T-helper 17 cell (primary cell): ENCODE results near the gene SLC25A11. TPM values are rescaled to one million over a fixed set of nuclear protein-coding genes. Genes with fewer than 3 reads are reported as not detected.
"Not testable (repeated sequence)": the region's sequence is repeated elsewhere in the genome, so short reads cannot be mapped to it uniquely, and the experiment has no call there.

Experiments used
- ATAC-seq: fragments of 150-1000 bp; cut with Tn5 transposase; 2 replicates; pipeline ENCODE4 v1.10.0; 2021; ENCODE audit warnings: mild to moderate bottlenecking, moderate library complexity
- DNase-seq, 3 donors: peaks; one replicate each; pipeline versions ENCODE4 v3.0.0 to v3.0.0-alpha.2; 2020 to 2021
- H3K9me3 ChIP-seq: one replicate; pipeline ENCODE4 v1.7.0; 2013; ENCODE audit warnings: low read length, mild to moderate bottlenecking; ENCODE audit not compliant: control insufficient read depth, poor library complexity, severe bottlenecking
- H3K27ac Mint-ChIP-seq: one replicate; pipeline ENCODE4 v1.8.0; 2022; ENCODE audit warnings: mild to moderate bottlenecking, moderate library complexity, mixed read lengths
- H3K27me3 Mint-ChIP-seq: one replicate; pipeline ENCODE4 v1.8.0; 2022; ENCODE audit warnings: mixed read lengths
- H3K36me3 Mint-ChIP-seq: one replicate; pipeline ENCODE4 v1.8.0; 2022; ENCODE audit warnings: low read depth, mixed read lengths
- H3K4me1 Mint-ChIP-seq: one replicate; pipeline ENCODE4 v1.8.0; 2022; ENCODE audit warnings: mild to moderate bottlenecking, mixed read lengths
- H3K4me3 Mint-ChIP-seq: one replicate; pipeline ENCODE4 v1.8.0; 2022; ENCODE audit warnings: mild to moderate bottlenecking, moderate library complexity, mixed read lengths
- total RNA-seq, 4 donors: library from RNA in 2 of 4; stranded (reverse) in 2 of 4; gene quantifications; one replicate each; pipeline ENCODE4 v1.2.3 and lab custom pipeline; 2022 to 2026

SLC25A11 gene
- total RNA-seq, 2 donors from 2014 or later: 26.2 to 26.4 TPM

GRCh38 chr17:4936436-4936835 lies 3.4 kb downstream of the SLC25A11 start:
- Mint-ChIP-seq H3K4me1 (peaks cover 36% of the 10 kb centered on the region), H3K27ac (peak overlapping the region; percentile 43), H3K36me3 (peaks cover 7% of the 10 kb centered on the region), H3K27me3 (no peaks in the 10 kb centered on the region), H3K4me3 (no peak overlapping the region)
- H3K9me3 ChIP-seq: no peaks in the 10 kb centered on the region
- DNase-seq (no peak), ATAC-seq (no peak)

DNA sequence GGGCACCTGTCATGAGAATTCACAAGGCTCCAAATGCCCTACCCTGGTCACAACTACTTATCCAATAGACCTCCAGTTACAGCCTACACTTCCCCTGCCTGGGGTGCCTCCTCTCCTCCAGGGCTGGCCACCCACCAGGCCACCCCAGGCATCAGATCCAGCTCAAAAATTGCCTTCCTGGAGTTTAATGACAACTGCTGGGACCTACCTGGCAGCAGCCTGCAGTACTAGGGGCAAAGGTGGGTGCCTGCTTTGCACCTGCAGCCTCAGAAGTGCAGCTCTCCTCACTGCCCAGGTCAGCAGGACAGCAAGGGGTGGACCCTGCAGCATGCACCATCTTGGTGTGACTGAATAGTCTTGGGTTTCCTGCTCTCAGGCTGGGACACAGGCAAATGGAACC lies 4.2 kb downstream of the SLC25A11 start:
- no peaks in the 10 kb centered on the region for H3K9me3 ChIP-seq
- H3K27ac Mint-ChIP-seq: peak overlapping the region; percentile 43
- no peak overlapping the region for H3K4me3 Mint-ChIP-seq
- peaks cover 10% of the 10 kb centered on the region for H3K36me3 Mint-ChIP-seq
- H3K4me1 Mint-ChIP-seq: peaks cover 37% of the 10 kb centered on the region
- no peak for DNase-seq
- ATAC-seq: no peak
- H3K27me3 Mint-ChIP-seq: no peaks in the 10 kb centered on the region

- ATAC-seq (peak; percentile 28), DNase-seq (no peak)
- Mint-ChIP-seq H3K4me1 (peaks cover 35% of the 10 kb centered on the region), H3K4me3 (peak overlapping the region; percentile 68), H3K27me3 (no peaks in the 10 kb centered on the region), H3K36me3 (peaks cover 9% of the 10 kb centered on the region), H3K27ac (peak overlapping the region; percentile 60)
- H3K9me3 ChIP-seq: no peaks in the 10 kb centered on the region
Measured at GRCh38 chr17:4934173-4934979, 5.5 kb downstream of the SLC25A11 start.

GRCh38 chr17:4933646-4934045 lies 6.2 kb downstream of the SLC25A11 start:
- DNase-seq: no peak
- ATAC-seq: no peak
- Mint-ChIP-seq H3K27ac (peak overlapping the region; percentile 60), H3K4me3 (peak overlapping the region; percentile 61), H3K4me1 (peaks cover 31% of the 10 kb centered on the region), H3K36me3 (peaks cover 9% of the 10 kb centered on the region), H3K27me3 (no peaks in the 10 kb centered on the region)
- no peaks in the 10 kb centered on the region for H3K9me3 ChIP-seq

DNA sequence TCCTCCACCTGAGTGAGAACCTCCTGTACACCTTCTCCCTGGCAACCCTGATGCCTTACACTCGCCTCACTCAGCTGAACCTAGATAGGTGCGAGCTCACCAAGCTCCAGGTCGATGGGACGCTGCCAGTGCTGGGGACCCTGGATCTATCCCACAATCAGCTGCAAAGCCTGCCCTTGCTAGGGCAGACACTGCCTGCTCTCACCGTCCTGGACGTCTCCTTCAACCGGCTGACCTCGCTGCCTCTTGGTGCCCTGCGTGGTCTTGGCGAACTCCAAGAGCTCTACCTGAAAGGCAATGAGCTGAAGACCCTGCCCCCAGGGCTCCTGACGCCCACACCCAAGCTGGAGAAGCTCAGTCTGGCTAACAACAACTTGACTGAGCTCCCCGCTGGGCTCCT lies 7.1 kb downstream of the SLC25A11 start:
- no peak for ATAC-seq
- no peaks in the 10 kb centered on the region for H3K9me3 ChIP-seq
- Mint-ChIP-seq H3K27ac (no peak overlapping the region), H3K4me3 (no peak overlapping the region), H3K27me3 (no peaks in the 10 kb centered on the region), H3K36me3 (peaks cover 9% of the 10 kb centered on the region), H3K4me1 (peaks cover 27% of the 10 kb centered on the region)
- DNase-seq: no peak

DNA sequence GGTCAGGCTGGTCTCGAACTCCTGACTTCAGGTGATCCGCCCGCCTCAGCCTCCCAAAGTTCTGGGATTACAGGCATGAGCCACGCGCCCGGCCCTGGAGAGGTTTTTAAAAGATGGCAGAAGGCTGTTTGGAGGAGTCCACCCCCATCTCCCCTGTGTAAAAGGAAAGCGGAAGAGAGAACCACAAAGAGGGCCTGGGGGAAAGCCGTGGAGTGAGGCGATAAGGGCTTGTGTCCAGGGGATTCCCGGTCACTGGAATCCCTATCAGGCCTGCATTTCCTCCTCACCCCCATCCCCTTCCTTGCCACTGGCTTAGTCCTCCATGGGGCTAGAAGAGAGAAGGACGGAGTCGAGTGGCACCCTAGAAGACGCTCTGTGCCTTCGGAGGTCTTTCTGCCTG lies 7.9 kb downstream of the SLC25A11 start, which contains the start of gene GP1BA:
TSS of gene GP1BA (plus strand) at position 315 of the 400 bp plus-strand sequence. CDS start 328 bp downstream, outside the sequence.
- H3K9me3 ChIP-seq: no peaks in the 10 kb centered on the region
- no peaks in the 10 kb centered on the region for H3K27me3 Mint-ChIP-seq
- no peak within 1 kb of the TSS for H3K4me3 Mint-ChIP-seq
- no peak for ATAC-seq
- H3K36me3 Mint-ChIP-seq: peaks cover 9% of the 10 kb centered on the region
- DNase-seq: no peak
- H3K27ac Mint-ChIP-seq: peak within 1 kb of the TSS; percentile 5
- H3K4me1 Mint-ChIP-seq: peaks cover 27% of the 10 kb centered on the region

- peaks cover 19% of the 10 kb centered on the region for H3K4me1 Mint-ChIP-seq
- H3K27me3 Mint-ChIP-seq: no peaks in the 10 kb centered on the region
- H3K4me3 Mint-ChIP-seq: no peak overlapping the region
- ATAC-seq (no peak), DNase-seq (no peak)
- no peak overlapping the region for H3K27ac Mint-ChIP-seq
- peaks cover 9% of the 10 kb centered on the region for H3K36me3 Mint-ChIP-seq
- no peaks in the 10 kb centered on the region for H3K9me3 ChIP-seq
Measured at GRCh38 chr17:4928881-4929280, 11.0 kb downstream of the SLC25A11 start.

DNA sequence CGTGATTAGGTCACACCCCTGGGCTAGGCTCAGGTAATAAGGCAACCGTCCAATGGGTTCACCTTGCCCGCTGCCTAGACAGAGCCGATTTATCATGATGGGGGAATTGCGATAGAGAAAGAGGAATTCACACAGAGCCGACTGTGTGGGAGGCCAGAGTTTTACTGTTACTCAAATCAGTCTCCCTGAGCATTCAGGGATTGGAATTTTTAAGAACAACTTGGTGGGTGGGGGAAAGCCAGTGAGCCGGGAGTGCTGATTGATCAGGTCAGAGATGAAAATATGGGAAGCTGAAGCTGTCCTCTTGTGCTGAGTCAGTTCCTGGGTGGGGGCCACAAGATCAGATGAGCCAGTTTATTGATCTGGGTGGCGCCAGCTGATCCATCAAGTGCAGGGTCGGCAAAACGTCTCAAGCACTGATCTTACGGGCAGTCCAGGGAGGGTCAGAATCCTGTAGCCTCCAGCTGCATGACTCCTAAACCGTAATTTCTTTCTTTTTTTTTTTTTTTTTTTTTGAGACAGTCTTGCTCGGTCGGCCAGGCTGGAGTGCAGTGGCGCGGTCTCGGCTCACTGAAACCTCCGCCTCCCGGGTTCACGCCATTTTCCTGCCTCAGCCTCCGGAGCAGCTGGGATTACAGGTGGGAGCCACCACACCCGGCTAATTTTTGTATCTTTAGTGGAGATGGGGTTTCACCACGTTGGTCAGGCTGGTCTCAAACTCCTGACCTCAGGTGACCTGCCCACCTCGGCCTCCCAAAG lies 13.1 kb downstream of the SLC25A11 start:
- H3K4me3 Mint-ChIP-seq, H3K27me3 Mint-ChIP-seq, H3K9me3 ChIP-seq, H3K36me3 Mint-ChIP-seq, ATAC-seq, DNase-seq: not testable (repeated sequence)
- H3K27ac Mint-ChIP-seq: peak overlapping the region; percentile 34
- peaks cover 15% of the 10 kb centered on the region for H3K4me1 Mint-ChIP-seq

- H3K27me3 Mint-ChIP-seq: no peaks in the 10 kb centered on the region
- H3K27ac Mint-ChIP-seq: no peak overlapping the region
- H3K4me1 Mint-ChIP-seq: peaks cover 4% of the 10 kb centered on the region
- H3K36me3 Mint-ChIP-seq: no peaks in the 10 kb centered on the region
- no peak for ATAC-seq
- DNase-seq: no peak
- no peaks in the 10 kb centered on the region for H3K9me3 ChIP-seq
- no peak overlapping the region for H3K4me3 Mint-ChIP-seq
Measured at GRCh38 chr17:4921320-4921719, 18.5 kb downstream of the SLC25A11 start.

GRCh38 chr17:4920351-4921048 lies 19.3 kb downstream of the SLC25A11 start:
- DNase-seq: no peak
- no peak for ATAC-seq
- no peaks in the 10 kb centered on the region for H3K9me3 ChIP-seq
- H3K4me1 Mint-ChIP-seq: peaks cover 4% of the 10 kb centered on the region
- no peak overlapping the region for H3K4me3 Mint-ChIP-seq
- no peaks in the 10 kb centered on the region for H3K36me3 Mint-ChIP-seq
- no peak overlapping the region for H3K27ac Mint-ChIP-seq
- H3K27me3 Mint-ChIP-seq: no peaks in the 10 kb centered on the region

- DNase-seq (no peak), ATAC-seq (no peak)
- peaks cover 4% of the 10 kb centered on the region for H3K4me1 Mint-ChIP-seq
- no peak overlapping the region for H3K4me3 Mint-ChIP-seq
- H3K9me3 ChIP-seq: no peaks in the 10 kb centered on the region
- H3K36me3 Mint-ChIP-seq: no peaks in the 10 kb centered on the region
- no peak overlapping the region for H3K27ac Mint-ChIP-seq
- H3K27me3 Mint-ChIP-seq: no peaks in the 10 kb centered on the region
Measured at GRCh38 chr17:4919511-4920047, 20.3 kb downstream of the SLC25A11 start.

DNA sequence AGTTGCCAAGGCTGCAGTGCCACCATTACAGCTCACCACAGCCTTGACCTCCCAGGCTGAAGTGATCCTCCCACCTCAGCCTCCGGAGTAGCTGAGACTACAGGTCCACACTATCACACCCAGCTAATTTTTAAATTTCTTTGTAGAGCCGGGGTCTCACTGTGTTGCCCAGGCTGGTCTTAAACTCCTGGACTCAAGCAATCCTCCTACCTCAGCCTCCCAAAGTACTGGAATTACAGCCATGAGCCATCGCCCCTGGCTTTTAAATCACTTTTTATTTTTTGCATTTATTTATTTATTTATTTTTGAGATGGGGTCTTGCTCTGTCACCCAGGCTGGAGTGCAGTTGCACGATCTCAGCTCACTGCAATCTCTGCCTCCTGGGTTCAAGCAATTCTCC lies 25.3 kb downstream of the SLC25A11 start:
- not testable (repeated sequence) for H3K27me3 Mint-ChIP-seq, H3K27ac Mint-ChIP-seq, DNase-seq, H3K9me3 ChIP-seq, H3K4me1 Mint-ChIP-seq, ATAC-seq, H3K4me3 Mint-ChIP-seq, H3K36me3 Mint-ChIP-seq

DNA sequence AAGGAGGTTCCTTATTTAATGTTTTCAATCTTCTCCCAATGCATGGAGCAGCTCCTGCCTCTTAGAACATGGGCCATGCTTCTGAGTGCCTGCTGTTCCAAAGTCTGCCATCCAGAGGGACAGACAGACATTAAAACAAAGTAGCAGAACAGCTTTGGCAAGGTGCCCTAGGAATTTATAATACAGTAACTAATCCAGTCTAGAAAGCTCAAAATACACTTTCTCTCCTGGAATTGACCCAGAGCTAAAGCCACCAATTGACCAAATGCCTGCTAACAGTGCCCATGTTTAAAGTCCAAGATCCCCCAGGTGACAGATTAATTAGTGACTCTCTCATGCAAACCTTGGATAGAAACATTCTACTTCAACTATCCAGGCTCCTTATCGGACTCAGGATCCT lies 25.9 kb downstream of the SLC25A11 start:
- no peak overlapping the region for H3K27ac Mint-ChIP-seq
- H3K9me3 ChIP-seq: no peaks in the 10 kb centered on the region
- no peak for DNase-seq
- no peaks in the 10 kb centered on the region for H3K36me3 Mint-ChIP-seq
- H3K27me3 Mint-ChIP-seq: no peaks in the 10 kb centered on the region
- H3K4me3 Mint-ChIP-seq: no peak overlapping the region
- ATAC-seq: no peak
- H3K4me1 Mint-ChIP-seq: peaks cover 7% of the 10 kb centered on the region
